Neural cell (in vitro differentiated cells): ENCODE data around the gene TRIM37.

Experiments
- CTCF ChIP-seq: fragments of 450-650 bp; IDR thresholded peaks from 2 replicates; pipeline ENCODE4 v1.5.1; 2014; ENCODE audit warnings: antibody characterized with exemption, mild to moderate bottlenecking, moderate library complexity; ENCODE audit not compliant: poor library complexity, severe bottlenecking
- EP300 ChIP-seq: fragments of 450-650 bp; conservative IDR thresholded peaks from 2 replicates; pipeline ENCODE4 v1.6.1; 2014; ENCODE audit warnings: antibody characterized with exemption, mild to moderate bottlenecking, moderate library complexity; ENCODE audit not compliant: poor library complexity, severe bottlenecking
- EZH2 ChIP-seq: fragments of 200-600, 300-800 bp; shearing (Covaris generic), sonication (generic); IDR thresholded peaks from 2 replicates; pipeline ENCODE4 v1.6.1; 2014; ENCODE audit warnings: antibody characterized with exemption, low read length, borderline replicate concordance, mild to moderate bottlenecking; ENCODE audit not compliant: insufficient read depth, poor library complexity, severe bottlenecking
- MXI1 ChIP-seq: fragments of 450-650 bp; conservative IDR thresholded peaks from 2 replicates; pipeline ENCODE4 v1.6.1; 2014; ENCODE audit warnings: antibody characterized with exemption, mild to moderate bottlenecking; ENCODE audit not compliant: poor library complexity, severe bottlenecking
- POLR2AphosphoS5 ChIP-seq: IDR thresholded peaks from 2 replicates; pipeline ENCODE4 v1.6.1; 2012
- REST ChIP-seq: IDR thresholded peaks from 2 replicates; pipeline ENCODE4 v1.6.1; 2012; ENCODE audit warnings: borderline replicate concordance
- SMC3 ChIP-seq: fragments of 450-650 bp; conservative IDR thresholded peaks from 2 replicates; pipeline ENCODE4 v1.6.1; 2014; ENCODE audit warnings: antibody characterized with exemption, mild to moderate bottlenecking, moderate library complexity; ENCODE audit not compliant: poor library complexity
- TAF1 ChIP-seq: IDR thresholded peaks from 2 replicates; pipeline ENCODE4 v1.6.1; 2012; ENCODE audit warnings: low read depth

DNA sequence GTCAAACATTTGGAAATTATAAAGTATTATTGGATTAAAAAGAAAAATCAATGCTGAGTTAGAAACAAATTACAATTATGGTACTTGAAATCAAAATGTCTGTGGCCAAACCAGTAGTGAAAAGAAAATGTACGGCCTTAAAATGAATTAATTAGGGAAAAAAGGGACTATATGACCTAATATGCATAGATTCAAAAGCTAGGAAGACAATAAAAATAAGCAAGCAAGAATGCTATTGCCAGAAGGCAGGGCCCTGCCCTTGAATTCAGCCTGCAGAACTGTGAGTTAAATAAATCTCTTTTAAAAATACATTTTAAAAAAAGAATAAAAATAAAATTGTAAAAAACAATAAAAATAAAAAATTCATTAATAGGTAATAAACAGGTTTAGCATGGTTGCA lies 88.7 kb downstream of the TRIM37 start:
- TF ChIP-seq EP300 (no peak), CTCF (no peak), TAF1 (no peak), POLR2AphosphoS5 (no peak), SMC3 (no peak), MXI1 (no peak), EZH2 (no peak), REST (no peak)
